ENCODE data around the gene SH3GLB1.

SH3GLB1 gene

DNA sequence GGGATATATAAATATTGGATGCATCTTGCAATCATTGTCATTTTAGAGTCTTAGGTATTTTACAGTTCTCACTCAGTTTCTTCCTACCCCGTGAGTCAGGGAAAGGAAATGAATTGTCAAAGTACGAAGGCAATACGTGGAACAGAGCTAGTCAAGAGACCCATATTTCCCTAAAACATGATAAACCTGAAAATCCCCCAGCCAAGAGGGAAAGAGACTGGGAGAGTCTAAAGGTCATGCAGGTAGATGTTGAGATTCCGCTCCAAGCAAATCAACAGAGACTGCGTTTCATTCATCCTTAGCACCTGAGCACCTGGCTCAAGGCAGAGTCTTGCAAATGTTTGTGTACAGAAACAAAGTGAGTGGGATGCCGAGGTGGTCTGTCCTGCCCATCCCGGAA lies 58.0 kb downstream of the SH3GLB1 start:
- no peak for DNase-seq (ENCODE audit: low read depth)
- no peak for TF ChIP-seq CTCF (conservative IDR thresholded peaks at IDR 0.05; ENCODE audit: low read depth, low read length)
- no peak overlapping the region for H3K4me3 ChIP-seq (ENCODE audit: low read length)

DNA sequence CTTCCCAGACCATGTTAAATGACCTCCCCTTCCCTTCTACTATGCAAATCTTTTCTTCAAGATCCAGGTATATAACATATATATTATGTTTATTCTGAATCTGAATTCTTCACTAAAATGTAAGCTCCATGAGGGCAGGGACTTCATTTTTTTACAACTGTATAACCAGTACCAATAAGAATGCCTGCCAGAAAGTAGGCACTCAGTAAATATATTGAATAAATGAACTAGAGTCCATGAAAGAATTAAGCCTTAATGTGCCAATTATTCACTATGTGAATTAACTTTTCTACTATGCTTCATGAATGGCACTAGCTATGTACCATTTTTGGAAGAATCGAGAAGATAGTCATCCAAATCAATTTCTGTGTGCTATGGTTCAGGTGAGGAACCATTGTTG lies 60.1 kb downstream of the SH3GLB1 start:
- no peak for TF ChIP-seq CTCF (conservative IDR thresholded peaks at IDR 0.05; ENCODE audit: low read depth, low read length)
- no peak overlapping the region for H3K4me3 ChIP-seq (ENCODE audit: low read length)
- DNase-seq (ENCODE audit: low read depth): no peak

- TF ChIP-seq CTCF (conservative IDR thresholded peaks at IDR 0.05; ENCODE audit: low read depth, low read length): no peak
- H3K4me3 ChIP-seq (ENCODE audit: low read length): no peak overlapping the region
- no peak for DNase-seq (ENCODE audit: low read depth)
Measured at GRCh38 chr1:86765073-86765472, 60.7 kb downstream of the SH3GLB1 start.

- no peak for DNase-seq (ENCODE audit: low read depth)
- TF ChIP-seq CTCF (conservative IDR thresholded peaks at IDR 0.05; ENCODE audit: low read depth, low read length): no peak
- H3K4me3 ChIP-seq (ENCODE audit: low read length): no peak overlapping the region
Measured at GRCh38 chr1:86765674-86766073, 61.3 kb downstream of the SH3GLB1 start.

GRCh38 chr1:86768554-86768953 lies 64.2 kb downstream of the SH3GLB1 start:
- no peak for TF ChIP-seq CTCF (conservative IDR thresholded peaks at IDR 0.05; ENCODE audit: low read depth, low read length)
- no peak for DNase-seq (ENCODE audit: low read depth)
- H3K4me3 ChIP-seq (ENCODE audit: low read length): no peak overlapping the region

DNA sequence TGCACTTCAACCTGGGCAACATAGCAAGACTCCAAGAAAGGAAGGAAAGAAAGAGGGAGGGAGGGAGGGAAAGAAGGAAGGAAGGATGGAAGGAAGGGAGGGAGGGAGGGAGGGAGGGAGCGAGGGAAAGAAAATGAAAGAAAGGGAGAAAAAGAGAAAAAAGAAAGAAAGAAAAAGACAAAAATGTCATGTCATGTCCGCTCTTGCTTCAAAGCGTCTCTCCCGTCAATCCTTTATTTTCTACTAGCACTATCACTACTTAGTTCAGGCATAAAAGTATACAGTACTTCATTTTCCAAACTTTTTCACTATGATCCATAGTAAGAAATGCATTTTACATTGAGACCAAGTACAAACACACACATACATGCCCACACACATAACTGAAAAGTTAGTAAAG lies 64.7 kb downstream of the SH3GLB1 start:
- DNase-seq (ENCODE audit: low read depth): no peak
- no peak overlapping the region for H3K4me3 ChIP-seq (ENCODE audit: low read length)
- no peak for TF ChIP-seq CTCF (conservative IDR thresholded peaks at IDR 0.05; ENCODE audit: low read depth, low read length)

DNA sequence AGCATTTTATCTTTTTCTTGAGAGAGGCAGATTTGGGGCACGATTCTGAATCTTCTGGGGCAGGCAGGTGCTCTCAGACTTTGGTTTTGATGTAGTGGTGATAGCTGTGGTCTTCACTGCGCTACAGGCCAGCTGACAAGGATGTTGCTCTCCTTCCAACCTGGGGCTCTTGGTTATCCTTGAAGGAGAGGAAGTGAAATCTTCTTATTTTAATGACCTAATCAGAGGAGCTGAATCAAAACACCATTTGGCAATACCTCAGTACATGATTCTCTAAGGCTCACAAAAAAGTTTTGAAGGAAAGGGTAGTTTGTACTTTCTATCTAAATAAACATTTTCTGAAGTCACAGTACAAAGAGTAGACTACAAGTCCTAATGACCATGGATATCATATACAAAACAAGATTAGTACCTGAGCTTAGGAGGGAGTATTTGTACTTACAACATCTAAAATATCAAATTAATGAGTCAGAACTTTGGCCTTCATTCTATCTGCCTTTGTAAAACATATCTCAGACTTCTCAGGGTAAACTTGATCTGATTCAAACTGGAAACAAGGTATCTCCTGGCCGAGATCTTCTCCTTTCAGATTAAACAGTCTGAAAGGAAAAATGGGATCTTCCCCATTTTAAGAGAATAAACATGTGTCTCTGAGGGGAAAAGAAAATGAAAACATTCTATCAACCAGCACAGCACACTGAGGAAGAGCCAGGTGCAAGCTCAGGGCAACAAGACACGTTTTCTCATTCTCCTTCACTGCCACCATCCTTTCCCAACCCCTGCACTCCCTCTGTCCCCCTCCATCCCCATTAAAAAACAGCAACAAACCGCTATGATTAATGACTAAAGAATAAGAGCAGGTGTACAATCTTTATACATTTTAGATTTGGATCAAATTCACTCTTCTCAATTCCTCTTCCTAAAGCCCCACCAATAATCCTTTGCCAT lies 69.2 kb downstream of the SH3GLB1 start:
- peak overlapping the region; percentile 8 for H3K4me3 ChIP-seq (ENCODE audit: low read length)
- TF ChIP-seq CTCF (conservative IDR thresholded peaks at IDR 0.05; ENCODE audit: low read depth, low read length): no peak
- DNase-seq (ENCODE audit: low read depth): no peak

Measured in retinal pigment epithelial cell (primary cell).